Glomerular visceral epithelial cell (primary cell): Measurements from ENCODE around the gene SPATC1L.
A peak's percentile ranks its signal among the peaks of the same experiment; 100 is the strongest.

ENCODE experiments used
- DNase-seq: peaks from one replicate; pipeline ENCODE4 v3.0.0-alpha.2; 2016; ENCODE audit errors: extremely low spot score

SPATC1L gene

DNA sequence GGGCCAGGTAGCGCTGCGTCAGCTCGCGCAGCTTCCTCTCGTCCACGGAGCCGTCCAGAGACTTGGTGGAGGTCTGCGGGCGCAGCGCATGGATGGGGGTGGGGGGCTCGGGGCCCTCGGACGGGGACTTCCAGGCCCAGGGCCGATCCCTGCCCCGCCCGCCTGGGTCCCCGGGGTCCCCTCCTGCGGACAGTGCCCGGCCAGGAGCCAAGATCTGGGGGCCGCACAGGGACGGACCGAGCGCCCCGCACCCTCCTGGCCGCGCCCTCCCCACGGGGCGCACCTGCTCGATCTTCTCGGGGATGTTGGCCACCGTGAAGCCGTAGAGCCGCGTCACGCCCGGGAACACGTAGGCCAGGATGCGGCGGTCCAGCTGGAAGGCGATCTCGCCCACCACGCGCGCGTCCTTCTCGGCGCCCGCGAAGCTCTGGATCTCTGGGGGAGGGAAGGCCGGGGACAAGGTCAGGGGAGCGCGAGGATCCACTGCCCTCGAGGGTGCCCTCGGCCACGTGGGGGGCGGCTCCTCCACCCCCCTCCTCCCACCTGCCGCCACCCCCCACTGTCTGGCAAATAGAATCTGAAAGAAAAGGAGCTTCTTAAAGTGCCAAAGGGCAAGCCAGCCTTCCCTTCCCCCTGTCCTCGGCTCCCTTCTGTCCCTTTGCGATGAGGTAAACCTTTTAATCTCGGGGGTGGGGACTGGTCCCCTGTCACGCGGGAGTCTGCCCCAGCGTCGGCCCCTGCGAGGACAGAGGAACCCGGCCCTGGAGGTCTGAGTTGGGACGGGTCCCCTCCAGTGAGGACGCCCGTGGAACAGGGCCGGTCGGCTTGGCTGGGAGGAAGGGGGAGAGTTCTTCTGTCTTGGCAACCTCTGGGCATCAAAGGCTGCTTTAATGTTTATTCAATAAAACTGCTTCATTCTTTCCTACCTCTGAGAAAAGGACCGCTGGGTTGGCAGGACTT is 22.3 kb downstream of the SPATC1L start:
- no peak for DNase-seq

DNA sequence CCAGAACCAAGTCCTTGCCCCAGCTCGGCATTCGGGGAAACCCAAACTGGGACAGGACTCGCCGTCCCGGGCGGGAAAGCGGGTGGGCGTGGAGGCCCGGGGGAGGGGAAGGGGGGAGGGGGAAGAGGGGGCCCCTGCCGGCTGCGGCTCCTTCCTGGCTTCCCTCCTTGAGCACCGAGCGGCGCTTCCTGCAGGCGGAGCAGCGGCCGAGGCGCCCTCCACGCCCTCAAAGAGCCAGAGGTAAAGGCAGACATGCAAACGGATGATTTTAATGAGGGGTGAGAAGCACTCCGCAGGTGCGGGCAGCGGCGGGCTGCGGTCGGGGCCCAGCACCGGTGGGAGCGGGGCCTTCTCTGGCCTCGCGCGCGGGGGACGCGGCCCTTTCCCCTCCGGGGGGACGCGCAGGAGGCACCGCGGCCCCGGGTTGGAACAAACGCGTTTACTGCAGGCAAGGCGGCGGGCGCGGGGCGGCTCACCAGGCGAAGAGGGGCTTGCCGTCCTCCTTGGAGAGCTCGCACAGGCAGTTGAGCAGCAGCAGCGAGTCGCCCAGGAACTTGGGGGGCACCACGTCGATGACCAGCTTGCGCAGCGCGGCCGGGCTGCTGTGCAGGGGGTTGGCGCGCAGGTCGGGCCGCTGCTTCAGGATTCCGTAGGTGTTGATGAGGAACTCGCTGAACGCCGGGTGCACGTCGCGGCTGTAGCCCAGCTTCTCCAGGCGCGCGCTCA is 23.2 kb downstream of the SPATC1L start:
- no peak for DNase-seq

GRCh38 chr21:46160657-46160906 is 23.7 kb downstream of the SPATC1L start:
- DNase-seq = no peak

- no peak for DNase-seq
Measured at GRCh38 chr21:46159841-46160656, 24.2 kb downstream of the SPATC1L start.

GRCh38 chr21:46159390-46159789 is 24.9 kb downstream of the SPATC1L start:
- no peak for DNase-seq

- DNase-seq = no peak
Measured at GRCh38 chr21:46158666-46159300, 25.5 kb downstream of the SPATC1L start.

DNA sequence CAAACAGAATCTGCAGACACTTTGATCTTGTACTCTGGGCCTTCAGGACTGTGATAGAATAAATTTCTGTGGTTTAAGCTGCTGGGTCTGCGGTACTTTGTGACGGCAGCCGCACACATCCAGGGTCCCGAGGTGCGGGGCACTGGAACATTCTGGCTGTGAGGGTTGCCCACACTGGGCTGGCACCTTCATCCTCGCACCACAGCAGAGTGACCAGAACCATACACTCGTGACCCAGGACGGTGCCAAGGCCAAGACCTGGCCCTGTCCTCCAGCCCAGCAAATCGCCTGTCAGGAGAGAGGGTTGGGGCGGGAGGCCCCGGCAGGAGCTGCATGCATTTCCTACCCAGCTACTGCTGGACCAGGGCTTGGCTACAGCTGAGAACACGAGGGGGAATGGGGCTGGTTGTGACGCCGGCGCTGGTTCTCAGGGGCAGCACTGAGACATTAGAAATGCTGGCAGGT is 26.2 kb downstream of the SPATC1L start:
- DNase-seq = no peak

- no peak for DNase-seq
Measured at GRCh38 chr21:46157396-46157986, 26.8 kb downstream of the SPATC1L start.

DNA sequence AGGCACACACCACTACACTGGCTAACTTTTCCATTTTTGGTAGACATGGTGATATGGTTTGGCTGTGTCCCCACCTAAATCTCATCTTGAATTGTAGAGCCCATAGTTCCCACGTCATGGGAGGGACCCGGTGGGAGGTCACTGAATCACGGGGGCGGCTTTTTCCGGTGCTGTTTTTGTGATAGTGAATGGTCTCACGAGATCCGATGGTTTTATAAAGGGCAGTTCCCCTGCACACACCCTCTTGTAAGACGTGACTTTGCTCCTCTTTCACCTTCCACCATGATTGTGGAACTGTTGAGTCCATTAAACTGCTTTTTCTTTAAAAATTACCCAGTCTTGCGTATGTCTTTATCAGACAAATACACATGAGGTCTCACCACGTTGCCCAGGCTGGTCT is 27.6 kb downstream of the SPATC1L start:
- DNase-seq = no peak

DNA sequence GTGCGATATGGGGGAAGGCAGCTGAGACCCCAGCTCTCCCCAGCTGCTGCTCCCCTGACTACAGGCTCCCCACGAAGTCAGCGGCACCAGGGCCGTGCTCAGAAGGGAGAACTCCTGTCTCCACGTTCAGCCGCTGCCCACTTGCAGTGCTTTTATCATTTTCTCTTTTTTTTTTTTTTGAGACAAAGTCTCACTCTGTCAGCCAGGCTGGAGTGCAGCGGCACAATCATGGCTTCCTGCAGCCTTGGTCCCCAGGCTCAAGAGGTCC is 27.9 kb downstream of the SPATC1L start:
- no peak for DNase-seq

- DNase-seq = no peak
Measured at GRCh38 chr21:46155514-46156377, 28.5 kb downstream of the SPATC1L start, which contains the start of gene FTCD. FTCD (minus strand) TSS chr21:46155579; CDS start chr21:46155523, 56 bp downstream.

GRCh38 chr21:46154955-46155513 is 29.2 kb downstream of the SPATC1L start:
- no peak for DNase-seq

- no peak for DNase-seq
Measured at GRCh38 chr21:46154155-46154954, 29.9 kb downstream of the SPATC1L start.

GRCh38 chr21:46153247-46154154 is 30.8 kb downstream of the SPATC1L start:
- DNase-seq = peak; percentile 47

DNA sequence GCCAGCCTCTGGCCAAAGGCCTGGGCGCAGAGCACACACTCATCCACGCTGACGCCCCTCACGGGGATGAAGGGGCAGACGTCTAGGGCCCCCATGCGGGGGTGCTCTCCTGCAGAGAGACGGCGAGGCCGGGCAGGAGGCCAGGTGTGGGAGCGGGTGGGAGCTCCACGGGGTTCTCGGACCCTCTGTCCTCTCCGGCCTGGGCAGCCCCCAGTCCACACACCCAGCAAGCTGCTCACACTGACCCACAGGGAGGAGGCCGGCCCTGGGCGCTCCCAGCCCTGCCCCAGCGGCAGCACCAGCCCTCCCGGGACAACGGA is 31.4 kb downstream of the SPATC1L start:
- DNase-seq = no peak

DNA sequence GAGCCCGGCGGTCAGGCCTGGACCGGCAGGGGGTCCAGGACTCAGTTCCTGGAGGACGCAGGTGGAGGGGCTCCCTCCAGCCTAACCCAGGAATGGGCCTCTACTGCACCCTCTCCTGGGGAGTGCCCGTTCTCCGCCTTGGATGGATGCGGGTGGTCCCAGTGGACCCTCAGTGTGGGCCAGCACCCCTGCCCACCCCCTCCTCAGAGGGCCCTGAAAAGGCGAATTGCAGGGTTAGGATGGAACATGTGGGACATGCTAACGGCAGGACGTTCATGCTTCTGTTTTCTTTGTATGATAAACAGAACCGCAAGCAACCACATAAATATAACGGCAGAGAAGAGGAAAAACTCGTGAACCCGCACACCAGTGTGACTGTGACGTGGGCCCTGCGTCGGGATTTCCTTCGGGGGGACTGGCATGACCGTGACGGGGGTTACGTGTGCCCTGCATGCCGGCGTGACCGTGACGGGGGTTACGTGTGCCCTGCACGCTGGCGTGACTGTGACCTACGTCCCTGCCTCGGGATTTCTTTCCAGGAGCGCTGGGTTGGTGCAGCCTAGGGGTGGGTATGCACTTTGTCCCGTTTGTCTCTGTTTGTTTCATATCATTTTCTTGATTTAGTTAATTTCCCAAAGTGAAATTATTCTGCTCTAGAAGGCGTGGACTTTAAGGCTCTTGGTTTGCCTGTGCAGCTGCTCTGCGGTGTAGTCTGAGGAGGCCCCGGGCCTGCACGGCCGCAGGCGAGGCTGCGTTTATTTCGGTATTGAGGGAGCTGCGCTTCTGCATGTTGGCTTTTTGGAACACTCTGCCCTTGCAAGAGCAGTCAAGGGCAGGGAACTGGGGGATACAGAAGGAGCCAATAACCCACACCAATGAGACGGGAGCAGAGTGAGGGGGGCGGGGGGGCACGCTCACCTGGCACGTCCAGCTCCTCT is 32.0 kb downstream of the SPATC1L start:
- no peak for DNase-seq

DNA sequence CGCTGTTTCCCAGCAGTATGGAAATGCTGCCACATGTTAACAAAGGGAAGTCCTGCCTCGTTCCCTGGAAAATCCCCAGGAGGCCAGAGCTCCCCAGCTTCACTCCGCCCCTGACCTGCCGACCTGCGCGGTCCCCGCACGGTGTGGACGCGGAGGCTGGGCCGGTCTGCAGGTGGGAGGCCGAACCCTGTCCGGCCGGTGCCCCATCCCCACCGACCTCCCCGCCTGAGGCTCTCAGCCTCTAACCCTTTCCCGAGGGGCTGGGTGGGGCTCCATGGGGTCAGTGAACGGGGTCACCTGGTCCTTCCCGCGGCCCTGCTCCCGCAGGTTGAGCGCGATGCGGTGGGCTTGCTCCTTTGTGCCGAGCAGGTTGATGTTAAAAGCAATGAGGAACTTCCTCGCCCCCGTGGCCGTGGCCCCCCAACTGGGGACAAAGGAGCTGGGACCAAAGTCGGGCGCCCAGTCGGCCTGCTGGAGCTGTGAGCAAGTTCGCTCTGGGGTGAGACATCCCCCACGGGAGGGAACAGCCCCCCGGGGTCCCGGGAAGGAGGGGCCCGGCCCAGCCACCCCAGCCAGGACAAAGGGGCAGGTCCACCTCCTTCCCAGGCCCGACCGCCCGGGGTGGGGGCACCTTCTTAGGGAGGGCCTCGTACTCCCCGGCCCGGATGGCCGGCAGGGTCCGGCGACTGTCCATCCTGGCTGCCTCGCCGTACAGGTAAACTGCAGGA is 32.8 kb downstream of the SPATC1L start:
- DNase-seq = no peak
